HepG2 (cell line): Measurements from ENCODE around the gene COL8A1. TPM values are rescaled to one million over a fixed set of nuclear protein-coding genes. Genes with fewer than 3 reads are reported as not detected.

Experiments
- ATAC-seq: fragments of 200-7000 bp; cut with Tn5 transposase; 3 replicates; pipeline ENCODE4 v1.9.1; 2020; ENCODE audit warnings: mild to moderate bottlenecking, moderate library complexity
- BruUV-seq: library from RNA; stranded (reverse); fragments of 400-500 nt; replicated peaks from 2 replicates; lab custom pipeline; 2021; lab: Mats Ljungman, UMichigan
- CTCF ChIA-PET: fragments of 300-600 bp; formaldehyde crosslinking; extraction: SDS; loops from one replicate; lab custom pipeline; 2021; ENCODE audit warnings: low total read pairs, inconsistent platforms, low intra/inter-chr PET ratio; lab: Yijun Ruan, JAX
- POLR2A ChIA-PET: fragments of 350-600 bp; sonication (Branson Sonifier 250); formaldehyde crosslinking; loops from one replicate; lab custom pipeline; 2020; ENCODE audit warnings: antibody characterized with exemption, inconsistent platforms; lab: Yijun Ruan, JAX
- DNase-seq: peaks from one replicate; pipeline ENCODE4 v3.0.0-alpha.2; 2015; ENCODE audit warnings: low spot score
- FAIRE-seq: peaks from 3 replicates; lab custom pipeline; 2011; peaks lifted over from hg19 to GRCh38; lab: Jason Lieb, UNC
- H2AFZ ChIP-seq: one replicate; pipeline ENCODE4 v1.6.1; 2011; ENCODE audit warnings: low read length, inconsistent platforms
- H3K27ac ChIP-seq: fragments of 300-600 bp; 3 replicates; pipeline ENCODE4 v1.8.0; 2011; ENCODE audit warnings: mixed run types, mild to moderate bottlenecking, mixed read lengths, low read length, inconsistent platforms; ENCODE audit not compliant: insufficient read depth; ENCODE audit errors: extremely low read length
- H3K27me3 ChIP-seq, 2 experiments: fragments of 200-600 bp in 1 of 2; 2 replicates in 1 of 2; 3 replicates in 1 of 2; pipeline versions ENCODE4 v1.6.0 to v1.8.0; 2011; ENCODE audit warnings: low read length in 2 of 2, mild to moderate bottlenecking in 2 of 2, moderate library complexity in 2 of 2, inconsistent platforms in 1 of 2; ENCODE audit not compliant: insufficient read depth in 2 of 2, control insufficient read depth in 1 of 2
- H3K36me3 ChIP-seq, 2 experiments: fragments of 200-600 bp in 1 of 2; replicated peaks in 1 of 2; 2 replicates in 1 of 2; 3 replicates in 1 of 2; pipeline versions ENCODE4 v1.5.1 to v1.8.0; 2011; ENCODE audit warnings: low read length in 2 of 2, inconsistent platforms in 1 of 2; ENCODE audit not compliant: insufficient read depth in 2 of 2, control insufficient read depth in 1 of 2
- H3K4me1 ChIP-seq: 2 replicates; pipeline ENCODE4 v1.5.1; 2012; ENCODE audit warnings: low read length, inconsistent platforms; ENCODE audit not compliant: insufficient read depth
- H3K4me2 ChIP-seq: 2 replicates; pipeline ENCODE4 v1.6.0; 2011; ENCODE audit warnings: low read depth, low read length, inconsistent platforms
- H3K4me3 ChIP-seq, 3 experiments: fragments of 200-600 bp in 1 of 3; sonication (generic), shearing (Covaris generic) in 1 of 3; replicated peaks in 1 of 3; 2 replicates each; pipeline ENCODE4 v1.5.1; 2011 to 2016; ENCODE audit warnings: low read length in 3 of 3, inconsistent platforms in 2 of 3, low read depth in 2 of 3, mild to moderate bottlenecking in 2 of 3, control low read depth in 1 of 3, mixed read lengths in 1 of 3; ENCODE audit not compliant: insufficient read depth in 1 of 3
- H3K79me2 ChIP-seq: one replicate; pipeline ENCODE4 v1.6.1; 2011; ENCODE audit warnings: low read length, inconsistent platforms; ENCODE audit not compliant: insufficient read depth
- H3K9ac ChIP-seq: 2 replicates; pipeline ENCODE4 v1.6.0; 2011; ENCODE audit warnings: mild to moderate bottlenecking, low read depth, low read length, inconsistent platforms; ENCODE audit not compliant: insufficient read depth
- H3K9me3 ChIP-seq: 2 replicates; pipeline ENCODE4 v1.5.1; 2012; ENCODE audit warnings: mild to moderate bottlenecking, low read length
- H4K20me1 ChIP-seq: 2 replicates; pipeline ENCODE4 v1.6.0; 2011; ENCODE audit warnings: inconsistent platforms, mild to moderate bottlenecking, low read length, moderate library complexity; ENCODE audit not compliant: insufficient read depth
- ATF1 ChIP-seq: IDR thresholded peaks from 2 replicates; pipeline ENCODE4 v1.6.1; 2016; ENCODE audit warnings: mild to moderate bottlenecking, control low read depth
- BATF2 ChIP-seq: sonication (generic); formaldehyde crosslinking; IDR thresholded peaks from 2 replicates; pipeline ENCODE4 v1.8.0; 2022; ENCODE audit warnings: mild to moderate bottlenecking, missing genetic modification reagents, moderate library complexity
- ETV6 ChIP-seq: sonication (generic); formaldehyde crosslinking; conservative IDR thresholded peaks from 2 replicates; pipeline ENCODE4 v1.4.0; 2020; ENCODE audit warnings: missing genetic modification reagents
- IKZF4 ChIP-seq: sonication (generic); formaldehyde crosslinking; IDR thresholded peaks from 2 replicates; pipeline ENCODE4 v1.5.1; 2020; ENCODE audit warnings: borderline replicate concordance, mild to moderate bottlenecking, low read depth, missing genetic modification reagents; ENCODE audit errors: not compliant biosample characterization
- MTA3 ChIP-seq: sonication (generic); formaldehyde crosslinking; IDR thresholded peaks from 2 replicates; pipeline ENCODE4 v1.4.0; 2020; ENCODE audit warnings: missing genetic modification reagents
- NFYB ChIP-seq: sonication (generic); formaldehyde crosslinking; IDR thresholded peaks from 2 replicates; pipeline ENCODE4 v1.4.0; 2020; ENCODE audit warnings: missing genetic modification reagents
- SP2 ChIP-seq: sonication (generic); formaldehyde crosslinking; IDR thresholded peaks from 2 replicates; pipeline ENCODE4 v1.5.1; 2020; ENCODE audit warnings: mild to moderate bottlenecking, missing genetic modification reagents
- ZNF24 ChIP-seq: fragments of 450-650 bp; IDR thresholded peaks from 2 replicates; pipeline ENCODE4 v1.6.1; 2017; ENCODE audit warnings: antibody characterized with exemption, mild to moderate bottlenecking
- ZNF512B ChIP-seq: sonication (generic); formaldehyde crosslinking; IDR thresholded peaks from 2 replicates; pipeline ENCODE4 v1.5.1; 2020; ENCODE audit warnings: missing genetic modification reagents, mild to moderate bottlenecking, borderline replicate concordance
- ZSCAN9 ChIP-seq: IDR thresholded peaks from 2 replicates; pipeline ENCODE4 v1.6.1; 2016; ENCODE audit warnings: borderline replicate concordance
- WGBS: methylation state at CpG from one replicate; pipeline ENCODE4 v1.1.6; 2017; ENCODE audit warnings: low lambda C conversion rate; 5-methylcytosine and 5-hydroxymethylcytosine counted together
- in situ Hi-C: cut with HindIII; loops from 2 replicates; pipeline ENCODE4 v1.10.0; 2017; ENCODE audit warnings: low pct_unique_long_range_greater_than_20kb; ENCODE audit not compliant: extremely low pct_ligation_motif_present
- intact Hi-C: fragments of 100-400 bp; cut with micrococcal nuclease; formaldehyde crosslinking; loops from one replicate; pipeline ENCODE4 v1.10.0; 2022; ENCODE audit not compliant: unreplicated experiment
- polyA plus RNA-seq, 8 experiments: library from polyadenylated mRNA; depleted of rRNA in 3 of 8; stranded (reverse) in 7 of 8; unstranded in 1 of 8; fragments of >200 nt; fragmentation: Illumina TruSeq in 4 of 8; extraction: Trizol in 4 of 8; gene quantifications; 2 replicates each; pipeline versions ENCODE4 v1.2.1 to v1.2.3, GENCODE V29; 2011 to 2016; ENCODE audit warnings: low read depth in 4 of 8, missing spikeins in 1 of 8, mixed read lengths in 1 of 8; ENCODE audit not compliant: insufficient read depth in 1 of 8
- total RNA-seq, 5 experiments: library from RNA; depleted of rRNA; stranded (reverse); fragments of >200 nt; fragmentation: Illumina TruSeq; extraction: Trizol; gene quantifications; 2 replicates each; pipeline ENCODE4 v1.2.3, GENCODE V29; 2016; ENCODE audit warnings: low read depth in 1 of 5
- TF ChIP-seq, protein P1 (sequence below): IDR thresholded peaks from 2 replicates; pipeline ENCODE4 v1.6.1; 2016; ENCODE audit warnings: low read depth, control low read depth
- TF ChIP-seq, protein P2 (sequence below): sonication (generic); formaldehyde crosslinking; IDR thresholded peaks from one replicate; pipeline ENCODE4 v1.5.1; 2020; ENCODE audit warnings: mild to moderate bottlenecking, missing genetic modification reagents; ENCODE audit errors: not compliant biosample characterization

COL8A1 gene
- total and polyA plus RNA-seq, 2 of the 13 experiments (the other 11 are each of a cell fraction or from before 2014, with no cell fraction given) = not detected

- Histone ChIP-seq H3K36me3 (no peaks in the 10 kb centered on the region), H3K27ac (no peak overlapping the region), H3K27me3 (0 out of 5 replicates have a peak, but pooled peaks cover 0 to 4% of the 10 kb centered on the region in 2 experiments), H3K4me1 (no peaks in the 10 kb centered on the region), H4K20me1 (no peaks in the 10 kb centered on the region), H2AFZ (no peak overlapping the region), H3K4me2 (no peak overlapping the region), H3K79me2 (no peaks in the 10 kb centered on the region), H3K9ac (no peak overlapping the region), H3K9me3 (no peaks in the 10 kb centered on the region), H3K4me3 (no peak overlapping the region)
- ATAC-seq = no peak
- ChIA-PET CTCF (no interaction called here), POLR2A (no interaction called here)
- BruUV-seq = no TSS peak
- no peak for DNase-seq
- intact Hi-C loops (no loop called here), in situ Hi-C loops (no loop called here)
- 5% methylated on average over 1 of the region's 1 CpG for WGBS
- FAIRE-seq = no peak
- no peak for TF ChIP-seq MTA3
- no peak for TF ChIP-seq ZNF512B (CRISPR knock-in tag)
- no peak for TF ChIP-seq IKZF4 (CRISPR knock-in tag)
- TF ChIP-seq SP2 (CRISPR knock-in tag) = no peak
- no peak for TF ChIP-seq NFYB (CRISPR knock-in tag)
- TF ChIP-seq ETV6 (CRISPR knock-in tag) = no peak
- TF ChIP-seq, protein P1, sequence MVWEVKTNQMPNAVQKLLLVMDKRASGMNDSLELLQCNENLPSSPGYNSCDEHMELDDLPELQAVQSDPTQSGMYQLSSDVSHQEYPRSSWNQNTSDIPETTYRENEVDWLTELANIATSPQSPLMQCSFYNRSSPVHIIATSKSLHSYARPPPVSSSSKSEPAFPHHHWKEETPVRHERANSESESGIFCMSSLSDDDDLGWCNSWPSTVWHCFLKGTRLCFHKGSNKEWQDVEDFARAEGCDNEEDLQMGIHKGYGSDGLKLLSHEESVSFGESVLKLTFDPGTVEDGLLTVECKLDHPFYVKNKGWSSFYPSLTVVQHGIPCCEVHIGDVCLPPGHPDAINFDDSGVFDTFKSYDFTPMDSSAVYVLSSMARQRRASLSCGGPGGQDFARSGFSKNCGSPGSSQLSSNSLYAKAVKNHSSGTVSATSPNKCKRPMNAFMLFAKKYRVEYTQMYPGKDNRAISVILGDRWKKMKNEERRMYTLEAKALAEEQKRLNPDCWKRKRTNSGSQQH (CRISPR knock-in tag) = no peak
- TF ChIP-seq ZSCAN9 (CRISPR knock-in tag) = no peak
- TF ChIP-seq BATF2 = no peak
- TF ChIP-seq ZNF24 = no peak
- no peak for TF ChIP-seq ATF1 (CRISPR knock-in tag)
- TF ChIP-seq, protein P2, sequence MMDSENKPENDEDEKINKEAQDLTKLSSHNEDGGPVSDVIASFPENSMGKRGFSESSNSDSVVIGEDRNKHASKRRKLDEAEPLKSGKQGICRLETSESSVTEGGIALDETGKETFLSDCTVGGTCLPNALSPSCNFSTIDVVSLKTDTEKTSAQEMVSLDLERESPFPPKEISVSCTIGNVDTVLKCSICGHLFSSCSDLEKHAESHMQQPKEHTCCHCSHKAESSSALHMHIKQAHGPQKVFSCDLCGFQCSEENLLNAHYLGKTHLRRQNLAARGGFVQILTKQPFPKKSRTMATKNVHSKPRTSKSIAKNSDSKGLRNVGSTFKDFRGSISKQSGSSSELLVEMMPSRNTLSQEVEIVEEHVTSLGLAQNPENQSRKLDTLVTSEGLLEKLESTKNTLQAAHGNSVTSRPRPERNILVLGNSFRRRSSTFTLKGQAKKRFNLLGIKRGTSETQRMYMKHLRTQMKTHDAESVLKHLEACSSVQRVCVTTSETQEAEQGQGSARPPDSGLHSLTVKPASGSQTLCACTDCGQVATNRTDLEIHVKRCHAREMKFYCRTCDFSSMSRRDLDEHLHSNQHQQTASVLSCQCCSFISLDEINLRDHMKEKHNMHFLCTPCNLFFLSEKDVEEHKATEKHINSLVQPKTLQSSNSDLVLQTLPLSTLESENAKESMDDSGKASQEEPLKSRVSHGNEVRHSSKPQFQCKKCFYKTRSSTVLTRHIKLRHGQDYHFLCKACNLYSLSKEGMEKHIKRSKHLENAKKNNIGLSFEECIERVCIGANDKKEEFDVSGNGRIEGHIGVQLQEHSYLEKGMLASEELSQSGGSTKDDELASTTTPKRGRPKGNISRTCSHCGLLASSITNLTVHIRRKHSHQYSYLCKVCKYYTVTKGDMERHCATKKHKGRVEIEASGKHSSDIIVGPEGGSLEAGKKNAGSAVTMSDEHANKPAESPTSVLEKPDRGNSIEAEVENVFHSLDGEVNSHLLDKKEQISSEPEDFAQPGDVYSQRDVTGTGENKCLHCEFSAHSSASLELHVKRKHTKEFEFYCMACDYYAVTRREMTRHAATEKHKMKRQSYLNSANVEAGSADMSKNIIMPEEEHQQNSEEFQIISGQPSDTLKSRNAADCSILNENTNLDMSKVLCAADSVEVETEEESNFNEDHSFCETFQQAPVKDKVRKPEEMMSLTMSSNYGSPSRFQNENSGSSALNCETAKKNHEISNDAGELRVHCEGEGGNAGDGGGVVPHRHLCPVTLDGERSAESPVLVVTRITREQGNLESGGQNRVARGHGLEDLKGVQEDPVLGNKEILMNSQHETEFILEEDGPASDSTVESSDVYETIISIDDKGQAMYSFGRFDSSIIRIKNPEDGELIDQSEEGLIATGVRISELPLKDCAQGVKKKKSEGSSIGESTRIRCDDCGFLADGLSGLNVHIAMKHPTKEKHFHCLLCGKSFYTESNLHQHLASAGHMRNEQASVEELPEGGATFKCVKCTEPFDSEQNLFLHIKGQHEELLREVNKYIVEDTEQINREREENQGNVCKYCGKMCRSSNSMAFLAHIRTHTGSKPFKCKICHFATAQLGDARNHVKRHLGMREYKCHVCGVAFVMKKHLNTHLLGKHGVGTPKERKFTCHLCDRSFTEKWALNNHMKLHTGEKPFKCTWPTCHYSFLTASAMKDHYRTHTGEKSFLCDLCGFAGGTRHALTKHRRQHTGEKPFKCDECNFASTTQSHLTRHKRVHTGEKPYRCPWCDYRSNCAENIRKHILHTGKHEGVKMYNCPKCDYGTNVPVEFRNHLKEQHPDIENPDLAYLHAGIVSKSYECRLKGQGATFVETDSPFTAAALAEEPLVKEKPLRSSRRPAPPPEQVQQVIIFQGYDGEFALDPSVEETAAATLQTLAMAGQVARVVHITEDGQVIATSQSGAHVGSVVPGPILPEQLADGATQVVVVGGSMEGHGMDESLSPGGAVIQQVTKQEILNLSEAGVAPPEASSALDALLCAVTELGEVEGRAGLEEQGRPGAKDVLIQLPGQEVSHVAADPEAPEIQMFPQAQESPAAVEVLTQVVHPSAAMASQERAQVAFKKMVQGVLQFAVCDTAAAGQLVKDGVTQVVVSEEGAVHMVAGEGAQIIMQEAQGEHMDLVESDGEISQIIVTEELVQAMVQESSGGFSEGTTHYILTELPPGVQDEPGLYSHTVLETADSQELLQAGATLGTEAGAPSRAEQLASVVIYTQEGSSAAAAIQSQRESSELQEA = no peak
Measured at GRCh38 chr3:99683465-99683864, 45.1 kb downstream of the COL8A1 start.
